Caco-2 (cell line): ENCODE measurements around the gene ZNF343. TPM values are rescaled to one million over a fixed set of nuclear protein-coding genes. Genes with fewer than 3 reads are reported as not detected.

Source experiments
- BruUV-seq: library from RNA; stranded (reverse); fragments of 400-500 nt; replicated peaks from 2 replicates; lab custom pipeline; 2021; lab: Mats Ljungman, UMichigan
- CTCF ChIA-PET: fragments of 300-600 bp; sonication (Branson Sonifier 250); formaldehyde crosslinking; loops from one replicate; lab custom pipeline; 2022; ENCODE audit warnings: antibody characterized with exemption; lab: Charles Lee
- POLR2A ChIA-PET: fragments of 300-600 bp; sonication (Branson Sonifier 250); formaldehyde crosslinking; loops from one replicate; lab custom pipeline; 2022; ENCODE audit warnings: antibody characterized with exemption; lab: Charles Lee
- DNase-seq, 2 experiments: peaks; one replicate each; pipeline versions ENCODE4 v3.0.0 to v3.0.0-alpha.2; 2020 to 2022
- H3K27me3 ChIP-seq: replicated peaks from 2 replicates; pipeline ENCODE4 v1.6.0; 2011; ENCODE audit warnings: low read length; ENCODE audit not compliant: control insufficient read depth, insufficient read depth
- H3K36me3 ChIP-seq: 2 replicates; pipeline ENCODE4 v1.5.1; 2011; ENCODE audit warnings: low read length; ENCODE audit not compliant: control insufficient read depth, insufficient read depth
- H3K4me1 ChIP-seq: fragments of 250-450 bp; sonication (Bioruptor Pico); 2 replicates; pipeline ENCODE4 v1.5.1; 2020; ENCODE audit warnings: mild to moderate bottlenecking
- H3K4me3 ChIP-seq: 2 replicates; pipeline ENCODE4 v1.5.1; 2011; ENCODE audit warnings: low read depth, mild to moderate bottlenecking, control low read depth, low read length
- H3K9me3 ChIP-seq: fragments of 250-450 bp; sonication (Bioruptor Pico); 2 replicates; pipeline ENCODE4 v1.5.1; 2020; ENCODE audit warnings: mild to moderate bottlenecking, moderate library complexity
- H3K27ac Mint-ChIP-seq: one replicate; pipeline ENCODE4 v1.8.0; 2022; ENCODE audit warnings: mixed read lengths; ENCODE audit not compliant: unreplicated experiment
- H3K27me3 Mint-ChIP-seq: one replicate; pipeline ENCODE4 v1.8.0; 2022; ENCODE audit warnings: mixed read lengths; ENCODE audit not compliant: insufficient read depth, unreplicated experiment
- H3K36me3 Mint-ChIP-seq: one replicate; pipeline ENCODE4 v1.8.0; 2022; ENCODE audit warnings: mild to moderate bottlenecking, mixed read lengths; ENCODE audit not compliant: insufficient read depth, unreplicated experiment
- H3K4me1 Mint-ChIP-seq: one replicate; pipeline ENCODE4 v1.8.0; 2022; ENCODE audit warnings: low read depth, mixed read lengths; ENCODE audit not compliant: unreplicated experiment
- H3K4me3 Mint-ChIP-seq: one replicate; pipeline ENCODE4 v1.8.0; 2022; ENCODE audit warnings: mild to moderate bottlenecking, moderate library complexity, mixed read lengths; ENCODE audit not compliant: unreplicated experiment
- H3K9me3 Mint-ChIP-seq: one replicate; pipeline ENCODE4 v1.8.0; 2022; ENCODE audit warnings: mixed read lengths; ENCODE audit not compliant: unreplicated experiment
- intact Hi-C: fragments of 100-400 bp; cut with micrococcal nuclease; formaldehyde crosslinking; loops from one replicate; pipeline ENCODE4 v1.10.0; 2022; ENCODE audit not compliant: unreplicated experiment
- total RNA-seq: library from RNA; stranded (reverse); gene quantifications from 2 replicates; pipeline ENCODE4 v1.2.3, GENCODE V29; 2022
- TF ChIP-seq, protein P1 (sequence below), 2 experiments: fragments of 200-600 bp in 1 of 2; IDR thresholded peaks; 1 replicate in 1 of 2; 2 replicates in 1 of 2; pipeline versions ENCODE4 v1.5.1 to v1.8.0; 2011 to 2022; ENCODE audit warnings: antibody characterized with exemption in 1 of 2, control low read depth in 1 of 2, inconsistent platforms in 1 of 2, low read depth in 1 of 2, low read length in 1 of 2, mild to moderate bottlenecking in 1 of 2, moderate library complexity in 1 of 2; ENCODE audit not compliant: insufficient read depth in 1 of 2, severe bottlenecking in 1 of 2, unreplicated experiment in 1 of 2

The ZNF343 gene
- total RNA-seq, 1 experiment from 2014 or later = 11.0 TPM

DNA sequence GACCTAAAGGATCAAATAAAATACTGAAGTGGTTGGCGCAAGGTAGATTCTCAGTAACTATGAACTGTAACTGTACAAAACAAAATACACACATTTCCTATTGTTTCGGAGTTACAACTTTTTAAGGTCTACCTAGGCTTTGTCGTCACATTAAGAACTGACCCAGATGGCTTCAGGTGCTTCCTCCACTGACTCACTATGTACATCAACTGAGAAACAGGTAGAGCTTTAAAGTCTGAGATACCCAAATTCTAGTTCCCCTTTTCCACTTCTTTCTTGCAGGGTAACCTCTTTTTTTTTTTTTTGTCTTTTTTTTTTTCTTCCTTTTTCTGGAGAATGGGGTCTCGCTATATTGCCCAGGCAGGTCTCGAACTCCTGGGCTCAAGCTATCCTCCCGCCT lies 43.6 kb downstream of the ZNF343 start:
- H3K9me3 ChIP-seq = no peaks in the 10 kb centered on the region
- peaks cover 11% of the 10 kb centered on the region for H3K36me3 ChIP-seq
- H3K4me3 ChIP-seq = no peak overlapping the region
- CTCF ChIA-PET = no interaction called here
- no peaks in the 10 kb centered on the region for H3K27me3 ChIP-seq
- peaks cover 14% of the 10 kb centered on the region for H3K4me1 Mint-ChIP-seq
- no peak for DNase-seq
- no peak overlapping the region for H3K4me3 Mint-ChIP-seq
- H3K27me3 Mint-ChIP-seq = no peaks in the 10 kb centered on the region
- H3K27ac Mint-ChIP-seq = no peak overlapping the region
- H3K9me3 Mint-ChIP-seq = no peaks in the 10 kb centered on the region
- intact Hi-C loops = no loop called here
- no TSS peak for BruUV-seq
- POLR2A ChIA-PET = interaction anchor here (0.7 kb wide), 2 partner anchors 362 to 612 kb away, joined by 8 to 11 read pairs; no protein-coding TSS in a partner anchor
- H3K4me1 ChIP-seq = peaks cover 16% of the 10 kb centered on the region
- TF ChIP-seq, protein P1, sequence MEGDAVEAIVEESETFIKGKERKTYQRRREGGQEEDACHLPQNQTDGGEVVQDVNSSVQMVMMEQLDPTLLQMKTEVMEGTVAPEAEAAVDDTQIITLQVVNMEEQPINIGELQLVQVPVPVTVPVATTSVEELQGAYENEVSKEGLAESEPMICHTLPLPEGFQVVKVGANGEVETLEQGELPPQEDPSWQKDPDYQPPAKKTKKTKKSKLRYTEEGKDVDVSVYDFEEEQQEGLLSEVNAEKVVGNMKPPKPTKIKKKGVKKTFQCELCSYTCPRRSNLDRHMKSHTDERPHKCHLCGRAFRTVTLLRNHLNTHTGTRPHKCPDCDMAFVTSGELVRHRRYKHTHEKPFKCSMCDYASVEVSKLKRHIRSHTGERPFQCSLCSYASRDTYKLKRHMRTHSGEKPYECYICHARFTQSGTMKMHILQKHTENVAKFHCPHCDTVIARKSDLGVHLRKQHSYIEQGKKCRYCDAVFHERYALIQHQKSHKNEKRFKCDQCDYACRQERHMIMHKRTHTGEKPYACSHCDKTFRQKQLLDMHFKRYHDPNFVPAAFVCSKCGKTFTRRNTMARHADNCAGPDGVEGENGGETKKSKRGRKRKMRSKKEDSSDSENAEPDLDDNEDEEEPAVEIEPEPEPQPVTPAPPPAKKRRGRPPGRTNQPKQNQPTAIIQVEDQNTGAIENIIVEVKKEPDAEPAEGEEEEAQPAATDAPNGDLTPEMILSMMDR (IDR thresholded peaks at IDR 0.05; ENCODE audit: insufficient read depth in 1 of 2, low read depth in 1 of 2, low read length in 1 of 2, severe bottlenecking in 1 of 2, unreplicated experiment in 1 of 2) = no peak
- peaks cover 97% of the 10 kb centered on the region for H3K36me3 Mint-ChIP-seq

DNA sequence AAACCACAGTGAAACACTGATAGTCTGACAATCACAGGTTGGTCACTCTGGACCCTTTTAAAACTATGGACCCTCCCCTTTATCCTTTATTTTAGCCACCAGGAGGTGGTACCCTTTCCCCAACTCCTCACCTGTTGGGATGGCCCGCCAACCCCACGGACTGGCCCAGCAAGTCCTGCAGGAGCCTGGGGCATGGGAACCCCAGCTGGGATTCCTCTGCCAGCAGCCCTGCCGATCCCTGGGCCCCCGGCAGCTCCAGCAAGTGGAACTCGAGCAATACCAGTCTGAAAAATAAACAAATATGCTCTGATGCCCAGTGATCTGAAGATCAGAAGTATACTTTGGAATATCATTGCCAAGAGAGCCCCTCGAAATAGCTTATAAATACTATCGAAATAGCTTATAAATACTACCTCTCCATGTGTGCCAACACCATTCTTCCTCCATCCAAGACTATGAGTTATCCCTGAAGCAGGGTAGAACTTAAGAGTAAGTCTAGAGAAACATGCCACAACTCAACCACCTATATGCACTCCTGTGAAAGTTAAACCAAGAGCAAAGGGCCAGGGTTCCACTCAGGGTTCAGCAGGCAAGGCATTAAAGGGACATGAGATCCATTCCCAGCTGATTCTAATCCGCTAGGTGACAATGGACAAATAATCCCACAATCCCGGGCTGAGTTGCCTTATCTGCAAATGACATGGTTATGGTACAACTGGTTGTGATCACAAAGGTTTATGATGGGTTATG lies 44.9 kb downstream of the ZNF343 start:
- ChIA-PET CTCF (no interaction called here), POLR2A (no interaction called here)
- Mint-ChIP-seq H3K9me3 (no peaks in the 10 kb centered on the region), H3K27me3 (no peaks in the 10 kb centered on the region), H3K36me3 (peaks cover 100% of the 10 kb centered on the region), H3K4me3 (no peak overlapping the region), H3K4me1 (peaks cover 8% of the 10 kb centered on the region), H3K27ac (no peak overlapping the region)
- peaks cover 11% of the 10 kb centered on the region for H3K36me3 ChIP-seq
- TF ChIP-seq, protein P1 (IDR thresholded peaks at IDR 0.05; ENCODE audit: insufficient read depth in 1 of 2, low read depth in 1 of 2, low read length in 1 of 2, severe bottlenecking in 1 of 2, unreplicated experiment in 1 of 2) = no peak
- no peak overlapping the region for H3K4me3 ChIP-seq
- intact Hi-C loops = no loop called here
- H3K27me3 ChIP-seq = no peaks in the 10 kb centered on the region
- BruUV-seq = no TSS peak
- H3K9me3 ChIP-seq = no peaks in the 10 kb centered on the region
- peaks cover 10% of the 10 kb centered on the region for H3K4me1 ChIP-seq
- DNase-seq = peak in 1 of 2 experiments; percentile 17

DNA sequence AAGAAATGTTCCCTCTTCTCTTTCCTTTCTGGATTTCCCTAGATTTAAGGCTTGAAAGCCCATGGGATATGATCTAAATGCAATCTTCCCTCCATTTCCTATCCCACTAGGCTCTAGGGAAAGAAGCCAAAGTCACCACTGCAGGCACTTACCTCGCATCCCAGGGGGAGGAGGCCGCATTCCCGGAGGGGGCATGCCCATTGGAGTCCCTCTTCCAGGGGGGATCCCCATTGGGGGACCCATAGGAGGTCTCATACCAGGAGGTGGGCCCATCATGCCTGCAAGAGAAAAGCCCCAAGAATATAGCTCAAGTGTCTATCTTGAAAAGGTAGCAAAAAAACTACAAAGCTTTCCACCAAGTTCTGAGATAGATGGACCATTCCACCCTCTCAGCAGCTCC lies 46.2 kb downstream of the ZNF343 start:
- Histone ChIP-seq H3K4me3 (no peak overlapping the region), H3K27me3 (no peaks in the 10 kb centered on the region), H3K36me3 (peaks cover 11% of the 10 kb centered on the region), H3K4me1 (peaks cover 5% of the 10 kb centered on the region; the same call in 1 of the 2 replicates), H3K9me3 (no peaks in the 10 kb centered on the region)
- no peak for DNase-seq
- ChIA-PET CTCF (no interaction called here), POLR2A (no interaction called here)
- Mint-ChIP-seq H3K4me3 (no peak overlapping the region), H3K27ac (no peak overlapping the region), H3K4me1 (peaks cover 2% of the 10 kb centered on the region), H3K27me3 (no peaks in the 10 kb centered on the region), H3K9me3 (no peaks in the 10 kb centered on the region), H3K36me3 (peaks cover 87% of the 10 kb centered on the region)
- BruUV-seq = no TSS peak
- intact Hi-C loops = no loop called here
- TF ChIP-seq, protein P1 (IDR thresholded peaks at IDR 0.05; ENCODE audit: insufficient read depth in 1 of 2, low read depth in 1 of 2, low read length in 1 of 2, severe bottlenecking in 1 of 2, unreplicated experiment in 1 of 2) = no peak
